Skeletal muscle satellite cell (primary cell): Measurements from ENCODE around the gene NPR2. TPM values are rescaled to one million over a fixed set of nuclear protein-coding genes. Genes with fewer than 3 reads are reported as not detected.

Experiments
- H3K27me3 ChIP-seq: 2 replicates; pipeline ENCODE4 v1.7.0; 2013; ENCODE audit warnings: low read length; ENCODE audit not compliant: control insufficient read depth, insufficient read depth
- H3K36me3 ChIP-seq: 2 replicates; pipeline ENCODE4 v1.7.0; 2013; ENCODE audit warnings: mild to moderate bottlenecking, control low read depth, low read length; ENCODE audit not compliant: insufficient read depth
- H3K4me1 ChIP-seq: 2 replicates; pipeline ENCODE4 v1.7.0; 2013; ENCODE audit warnings: low read length; ENCODE audit not compliant: control insufficient read depth, insufficient read depth
- H3K4me2 ChIP-seq: 2 replicates; pipeline ENCODE4 v1.7.0; 2013; ENCODE audit warnings: mild to moderate bottlenecking, low read length
- H3K4me3 ChIP-seq: 2 replicates; pipeline ENCODE4 v1.7.0; 2013; ENCODE audit warnings: low read length
- H3K9ac ChIP-seq: 2 replicates; pipeline ENCODE4 v1.7.0; 2013; ENCODE audit warnings: mild to moderate bottlenecking, low read depth, low read length, moderate library complexity
- H3K9me3 ChIP-seq: replicated peaks from 2 replicates; pipeline ENCODE4 v1.7.0; 2013; ENCODE audit warnings: mild to moderate bottlenecking, control low read depth, low read length
- small RNA-seq: library from RNA; depleted of rRNA; stranded (forward); fragments of <200 nt; gene quantifications from one replicate; pipeline ENCODE3, GENCODE V24; 2012

The NPR2 gene

GRCh38 chr9:35852876-35853865 lies 61.8 kb downstream of the NPR2 start:
- H3K4me2 ChIP-seq = no peak overlapping the region
- no peak overlapping the region for H3K4me3 ChIP-seq
- H3K4me1 ChIP-seq = no peaks in the 10 kb centered on the region
- peaks cover 6% of the 10 kb centered on the region for H3K27me3 ChIP-seq
- no peaks in the 10 kb centered on the region for H3K9me3 ChIP-seq
- no peak overlapping the region for H3K9ac ChIP-seq
- H3K36me3 ChIP-seq = no peaks in the 10 kb centered on the region

GRCh38 chr9:35854091-35854762 lies 62.8 kb downstream of the NPR2 start:
- H3K4me2 ChIP-seq = no peak overlapping the region
- no peaks in the 10 kb centered on the region for H3K4me1 ChIP-seq
- H3K4me3 ChIP-seq = no peak overlapping the region
- no peaks in the 10 kb centered on the region for H3K36me3 ChIP-seq
- H3K9ac ChIP-seq = no peak overlapping the region
- peaks cover 6% of the 10 kb centered on the region for H3K27me3 ChIP-seq
- H3K9me3 ChIP-seq = no peaks in the 10 kb centered on the region

GRCh38 chr9:35856206-35856605 lies 64.8 kb downstream of the NPR2 start:
- no peaks in the 10 kb centered on the region for H3K9me3 ChIP-seq
- peaks cover 25% of the 10 kb centered on the region for H3K27me3 ChIP-seq
- H3K4me1 ChIP-seq = no peaks in the 10 kb centered on the region
- no peak overlapping the region for H3K4me3 ChIP-seq
- no peak overlapping the region for H3K9ac ChIP-seq
- H3K4me2 ChIP-seq = no peak overlapping the region
- H3K36me3 ChIP-seq = no peaks in the 10 kb centered on the region

- H3K4me3 ChIP-seq = no peak overlapping the region
- no peaks in the 10 kb centered on the region for H3K9me3 ChIP-seq
- H3K9ac ChIP-seq = no peak overlapping the region
Observed at GRCh38 chr9:35856882-35857281, 65.5 kb downstream of the NPR2 start.

GRCh38 chr9:35858458-35858857 lies 67.1 kb downstream of the NPR2 start:
- Histone ChIP-seq H3K9ac (no peak overlapping the region), H3K4me2 (no peak overlapping the region), H3K4me1 (no peaks in the 10 kb centered on the region), H3K4me3 (no peak overlapping the region), H3K27me3 (peaks cover 47% of the 10 kb centered on the region), H3K9me3 (no peaks in the 10 kb centered on the region), H3K36me3 (no peaks in the 10 kb centered on the region)

More at GRCh38 chr9:35856882-35857281, 65.5 kb downstream of the NPR2 start:
- Histone ChIP-seq H3K4me1 (no peaks in the 10 kb centered on the region), H3K27me3 (peaks cover 31% of the 10 kb centered on the region), H3K4me2 (no peak overlapping the region), H3K36me3 (no peaks in the 10 kb centered on the region)

Small RNA genes lying within 50 kb of the gene (small RNA-seq; reads per million reads assigned to genes)
- gene HINT2 = not detected
